22Rv1 (cell line): ENCODE measurements around the gene SHLD3.

Experiments
- ZFX ChIP-seq: fragments of 450-650 bp; IDR thresholded peaks from 2 replicates; pipeline ENCODE4 v1.6.1; 2017; ENCODE audit warnings: antibody characterized with exemption, borderline replicate concordance
- TF ChIP-seq, protein P1 (sequence below): fragments of 450-650 bp; IDR thresholded peaks from 2 replicates; pipeline ENCODE4 v1.5.1; 2017; ENCODE audit warnings: mild to moderate bottlenecking

DNA sequence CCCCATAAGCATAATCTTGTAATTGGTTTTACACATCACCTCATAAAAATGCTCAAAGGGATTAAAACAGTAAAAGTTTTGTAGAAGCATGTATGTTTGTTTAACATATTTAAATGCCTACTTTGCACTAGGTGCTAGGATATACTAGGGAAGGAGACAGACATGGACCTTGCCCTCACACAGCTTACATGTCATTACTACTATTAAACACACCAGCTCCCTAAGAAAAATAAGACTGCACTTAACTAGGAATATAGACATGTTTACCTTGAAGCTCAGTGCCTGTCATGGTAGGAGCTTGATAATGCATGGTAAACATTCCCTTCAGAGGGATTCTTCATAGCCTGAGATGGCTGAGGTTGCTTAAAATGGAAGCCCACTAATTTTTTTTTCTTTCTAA is 6.2 kb downstream of the SHLD3 start:
- TF ChIP-seq, protein P1, sequence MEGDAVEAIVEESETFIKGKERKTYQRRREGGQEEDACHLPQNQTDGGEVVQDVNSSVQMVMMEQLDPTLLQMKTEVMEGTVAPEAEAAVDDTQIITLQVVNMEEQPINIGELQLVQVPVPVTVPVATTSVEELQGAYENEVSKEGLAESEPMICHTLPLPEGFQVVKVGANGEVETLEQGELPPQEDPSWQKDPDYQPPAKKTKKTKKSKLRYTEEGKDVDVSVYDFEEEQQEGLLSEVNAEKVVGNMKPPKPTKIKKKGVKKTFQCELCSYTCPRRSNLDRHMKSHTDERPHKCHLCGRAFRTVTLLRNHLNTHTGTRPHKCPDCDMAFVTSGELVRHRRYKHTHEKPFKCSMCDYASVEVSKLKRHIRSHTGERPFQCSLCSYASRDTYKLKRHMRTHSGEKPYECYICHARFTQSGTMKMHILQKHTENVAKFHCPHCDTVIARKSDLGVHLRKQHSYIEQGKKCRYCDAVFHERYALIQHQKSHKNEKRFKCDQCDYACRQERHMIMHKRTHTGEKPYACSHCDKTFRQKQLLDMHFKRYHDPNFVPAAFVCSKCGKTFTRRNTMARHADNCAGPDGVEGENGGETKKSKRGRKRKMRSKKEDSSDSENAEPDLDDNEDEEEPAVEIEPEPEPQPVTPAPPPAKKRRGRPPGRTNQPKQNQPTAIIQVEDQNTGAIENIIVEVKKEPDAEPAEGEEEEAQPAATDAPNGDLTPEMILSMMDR: no peak
- no peak for TF ChIP-seq ZFX
